GM12878 (cell line): ENCODE data around the gene VCP. TPM values are rescaled to one million over a fixed set of nuclear protein-coding genes. Genes with fewer than 3 reads are reported as not detected.

Experiments
- ATAC-seq: fragments of 200-7000 bp; cut with Tn5 transposase; 3 replicates; pipeline ENCODE4 v1.9.1; 2020; ENCODE audit warnings: mild to moderate bottlenecking, moderate library complexity
- BruUV-seq: library from RNA; stranded (reverse); fragments of 400-500 nt; replicated peaks from 2 replicates; lab custom pipeline; 2021; lab: Mats Ljungman, UMichigan
- CTCF ChIA-PET: fragments of 300-600 bp; sonication (Branson Sonifier 250); formaldehyde crosslinking; extraction: SDS; loops from one replicate; lab custom pipeline; 2021; ENCODE audit warnings: inconsistent platforms; lab: Yijun Ruan, JAX
- POLR2A ChIA-PET: fragments of 350-600 bp; formaldehyde crosslinking; extraction: SDS; loops from one replicate; lab custom pipeline; 2021; ENCODE audit warnings: inconsistent platforms; lab: Charles Lee
- RAD21 ChIA-PET: fragments of 300-600 bp; sonication (Branson Sonifier 250); formaldehyde crosslinking; loops from one replicate; lab custom pipeline; 2023; ENCODE audit warnings: antibody characterized with exemption; ENCODE audit not compliant: unreplicated experiment; lab: Charles Lee
- SMC1A ChIA-PET: fragments of 300-600 bp; sonication (Branson Sonifier 250); formaldehyde crosslinking; loops from one replicate; lab custom pipeline; 2023; ENCODE audit not compliant: unreplicated experiment, uncharacterized antibody; lab: Charles Lee
- DNase-seq: peaks from one replicate; pipeline ENCODE4 v3.0.0-alpha.2; 2011; ENCODE audit warnings: low read depth, low spot score
- FAIRE-seq: peaks from 3 replicates; lab custom pipeline; 2011; peaks lifted over from hg19 to GRCh38; lab: Jason Lieb, UNC
- H2AFZ ChIP-seq: 2 replicates; pipeline ENCODE4 v1.6.0; 2011; ENCODE audit warnings: low read depth, low read length, control low read depth; ENCODE audit not compliant: control insufficient read depth
- H3K27ac ChIP-seq: 2 replicates; pipeline ENCODE4 v1.5.1; 2011; ENCODE audit warnings: control low read depth; ENCODE audit not compliant: control insufficient read depth, insufficient read depth
- H3K27me3 ChIP-seq, 2 experiments: replicated peaks in 1 of 2; 2 replicates each; pipeline versions ENCODE4 v1.6.0 to v1.6.1; 2011; ENCODE audit warnings: low read length in 1 of 2; ENCODE audit not compliant: control insufficient read depth in 2 of 2, insufficient read depth in 2 of 2
- H3K36me3 ChIP-seq, 2 experiments: 2 replicates each; pipeline ENCODE4 v1.5.1; 2011; ENCODE audit warnings: low read length in 1 of 2; ENCODE audit not compliant: control insufficient read depth in 2 of 2, insufficient read depth in 2 of 2
- H3K4me1 ChIP-seq: 2 replicates; pipeline ENCODE4 v1.6.1; 2011; ENCODE audit warnings: mild to moderate bottlenecking, low read length, moderate library complexity, mixed read lengths; ENCODE audit not compliant: control insufficient read depth, insufficient read depth
- H3K4me2 ChIP-seq: 2 replicates; pipeline ENCODE4 v1.6.0; 2011; ENCODE audit warnings: control low read depth; ENCODE audit not compliant: control insufficient read depth, insufficient read depth
- H3K4me3 ChIP-seq: fragments of 200-600 bp; sonication (generic); 2 replicates; pipeline ENCODE4 v1.5.1; 2016
- H3K79me2 ChIP-seq: 2 replicates; pipeline ENCODE4 v1.6.0; 2011; ENCODE audit warnings: low read length; ENCODE audit not compliant: control insufficient read depth, insufficient read depth
- H3K9ac ChIP-seq: 2 replicates; pipeline ENCODE4 v1.8.0; 2011; ENCODE audit warnings: low read length, control low read depth, mixed read lengths; ENCODE audit not compliant: control insufficient read depth, insufficient read depth
- H3K9me3 ChIP-seq: replicated peaks from 3 replicates; pipeline ENCODE4 v1.5.1; 2011; ENCODE audit warnings: mild to moderate bottlenecking, low read length; ENCODE audit not compliant: control insufficient read depth, insufficient read depth
- H4K20me1 ChIP-seq: 2 replicates; pipeline ENCODE4 v1.6.0; 2011; ENCODE audit not compliant: control insufficient read depth, insufficient read depth
- BACH1 ChIP-seq: fragments of 450-650 bp; IDR thresholded peaks from 2 replicates; pipeline ENCODE4 v1.6.1; 2017; ENCODE audit warnings: mild to moderate bottlenecking, borderline replicate concordance
- BCL11A ChIP-seq: IDR thresholded peaks from 2 replicates; pipeline ENCODE4 v1.6.1; 2011; ENCODE audit warnings: low read depth, low read length
- BMI1 ChIP-seq: fragments of 450-650 bp; IDR thresholded peaks from 2 replicates; pipeline ENCODE4 v1.6.1; 2016; ENCODE audit warnings: mild to moderate bottlenecking, moderate library complexity, borderline replicate concordance
- FOXM1 ChIP-seq: IDR thresholded peaks from 2 replicates; pipeline ENCODE4 v1.6.1; 2012; ENCODE audit warnings: low read depth, mild to moderate bottlenecking, inconsistent platforms, low read length, moderate library complexity
- HDAC2 ChIP-seq: fragments of 200-600 bp; sonication (generic); IDR thresholded peaks from 2 replicates; pipeline ENCODE4 v1.6.1; 2017
- JUNB ChIP-seq: IDR thresholded peaks from 2 replicates; pipeline ENCODE4 v1.6.1; 2016; ENCODE audit warnings: antibody characterized with exemption, mild to moderate bottlenecking
- MYC ChIP-seq: IDR thresholded peaks from 2 replicates; pipeline ENCODE4 v1.6.1; 2011; ENCODE audit warnings: mild to moderate bottlenecking, low read length, moderate library complexity, inconsistent platforms; ENCODE audit not compliant: insufficient read depth, insufficient replicate concordance, insufficient read length, severe bottlenecking
- NBN ChIP-seq: fragments of 450-650 bp; IDR thresholded peaks from 2 replicates; pipeline ENCODE4 v1.6.1; 2016
- NFXL1 ChIP-seq: fragments of 450-650 bp; IDR thresholded peaks from 2 replicates; pipeline ENCODE4 v1.6.1; 2017; ENCODE audit warnings: antibody characterized with exemption, mild to moderate bottlenecking, borderline replicate concordance
- PML ChIP-seq: IDR thresholded peaks from 2 replicates; pipeline ENCODE4 v1.6.1; 2012; ENCODE audit warnings: low read length, inconsistent platforms
- POLR2A ChIP-seq: IDR thresholded peaks from 2 replicates; pipeline ENCODE4 v1.6.1; 2011; ENCODE audit warnings: low read depth, mild to moderate bottlenecking, low read length
- ZNF24 ChIP-seq: fragments of 450-650 bp; IDR thresholded peaks from 2 replicates; pipeline ENCODE4 v1.6.1; 2017; ENCODE audit warnings: antibody characterized with exemption, mild to moderate bottlenecking
- ZNF274 ChIP-seq: IDR thresholded peaks from one replicate; pipeline ENCODE4 v1.8.0; 2011; ENCODE audit not compliant: insufficient read length, insufficient read depth
- WGBS: methylation state at CpG from one replicate; pipeline ENCODE4 v1.1.6; 2016; ENCODE audit warnings: low lambda C conversion rate; ENCODE audit not compliant: insufficient replicate concordance, insufficient coverage; ENCODE audit errors: missing lambda C conversion rate; 5-methylcytosine and 5-hydroxymethylcytosine counted together
- in situ Hi-C: fragments of 300-500 bp; cut with MboI; formaldehyde crosslinking; loops from 9 replicates; pipeline ENCODE4 v1.14.3; 2018; ENCODE audit warnings: mixed read lengths
- intact Hi-C: fragments of 100-400 bp; cut with micrococcal nuclease; formaldehyde crosslinking; loops from one replicate; pipeline ENCODE4 v1.14.2; 2022; ENCODE audit not compliant: unreplicated experiment
- polyA plus RNA-seq, 11 experiments: library from polyadenylated mRNA; depleted of rRNA in 4 of 11; unstranded in 6 of 11; stranded (reverse) in 5 of 11; fragments of >200 nt; fragmentation: Nextera tagmentation in 4 of 11; fragmentation: Illumina TruSeq in 1 of 11; extraction: Ambion mirVana in 4 of 11; extraction: Trizol in 1 of 11; gene quantifications; 1 replicate in 1 of 11; 2 replicates in 10 of 11; pipeline versions ENCODE4 v1.2.1 to v1.2.3, GENCODE V29; 2011 to 2016; ENCODE audit warnings: inconsistent platforms in 2 of 11, missing spikeins in 2 of 11, low read depth in 1 of 11
- total RNA-seq, 4 experiments: library from RNA; depleted of rRNA in 3 of 4; stranded (reverse); fragments of >200 nt in 3 of 4; fragmentation: Illumina TruSeq in 1 of 4; extraction: Trizol in 1 of 4; gene quantifications; 2 replicates each; pipeline versions ENCODE4 v1.2.1 to v1.2.3, GENCODE V29; 2013 to 2021
- TF ChIP-seq, protein P1 (sequence below): IDR thresholded peaks from 2 replicates; pipeline ENCODE4 v1.6.1; 2012; ENCODE audit warnings: low read depth, low read length, improper control_type of control experiment
- TF ChIP-seq, protein P2 (sequence below): fragments of 450-650 bp; IDR thresholded peaks from 2 replicates; pipeline ENCODE4 v1.6.1; 2017; ENCODE audit warnings: borderline replicate concordance
- TF ChIP-seq, protein P3 (sequence below): fragments of 450-650 bp; IDR thresholded peaks from 2 replicates; pipeline ENCODE4 v1.6.1; 2016; ENCODE audit warnings: mild to moderate bottlenecking
- TF ChIP-seq, protein P4 (sequence below): fragments of 450-650 bp; formaldehyde crosslinking; IDR thresholded peaks from 2 replicates; pipeline ENCODE4 v1.5.0; 2022; ENCODE audit warnings: mild to moderate bottlenecking, missing genetic modification characterization

VCP gene
- total and polyA plus RNA-seq, 10 of the 15 experiments (the other 5 are each of a cell fraction or from before 2014, with no cell fraction given) = 7.4 to 327 (median 244) TPM

DNA sequence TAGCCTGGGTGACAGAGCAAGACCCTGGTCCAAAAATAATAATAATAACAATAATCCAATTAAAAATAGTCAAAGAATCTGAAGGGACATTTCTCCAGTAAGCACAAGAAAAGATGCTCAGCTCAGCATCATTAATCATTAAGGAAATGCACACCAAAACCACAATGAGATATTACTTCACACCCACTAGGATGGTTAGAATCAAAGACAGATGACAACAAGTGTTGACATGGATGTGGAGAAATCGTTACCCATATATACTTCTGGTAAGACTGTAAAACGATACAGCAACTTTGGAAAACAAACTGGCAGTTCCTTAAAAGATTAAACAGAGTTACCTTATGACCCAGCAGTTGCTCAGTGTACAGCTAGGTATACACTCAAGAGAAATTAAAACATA is 12.7 kb upstream of the VCP start:
- no peaks in the 10 kb centered on the region for H3K27me3 ChIP-seq
- H3K27ac ChIP-seq = no peak overlapping the region
- ChIA-PET CTCF (interaction anchor here (0.5 to 1.7 kb wide), 4 partner anchors 11 to 580 kb away, joined by 3 to 6 read pairs (median 4); partner anchors contain the start of genes ARHGEF39, DNAJB5 and PIGO), RAD21 (no interaction called here), POLR2A (no interaction called here), SMC1A (interaction anchor here (0.6 kb wide), 1 partner anchor 447 kb away, joined by 3 read pairs; the partner anchor contains the start of gene SIGMAR1)
- peaks cover 2 to 12% of the 10 kb centered on the region in 2 experiments; a peak in 3 of 4 replicates for H3K36me3 ChIP-seq
- no peaks in the 10 kb centered on the region for H3K79me2 ChIP-seq
- 96% methylated on average over 2 of the region's 2 CpGs for WGBS
- no peak for FAIRE-seq
- H3K4me2 ChIP-seq = no peak overlapping the region
- no peaks in the 10 kb centered on the region for H4K20me1 ChIP-seq
- no peak for ATAC-seq
- BruUV-seq = no TSS peak
- H3K4me1 ChIP-seq = no peaks in the 10 kb centered on the region
- no peak for DNase-seq
- in situ Hi-C loops = no loop called here
- no peak for TF ChIP-seq BCL11A
- TF ChIP-seq PML = no peak
- TF ChIP-seq, protein P1, sequence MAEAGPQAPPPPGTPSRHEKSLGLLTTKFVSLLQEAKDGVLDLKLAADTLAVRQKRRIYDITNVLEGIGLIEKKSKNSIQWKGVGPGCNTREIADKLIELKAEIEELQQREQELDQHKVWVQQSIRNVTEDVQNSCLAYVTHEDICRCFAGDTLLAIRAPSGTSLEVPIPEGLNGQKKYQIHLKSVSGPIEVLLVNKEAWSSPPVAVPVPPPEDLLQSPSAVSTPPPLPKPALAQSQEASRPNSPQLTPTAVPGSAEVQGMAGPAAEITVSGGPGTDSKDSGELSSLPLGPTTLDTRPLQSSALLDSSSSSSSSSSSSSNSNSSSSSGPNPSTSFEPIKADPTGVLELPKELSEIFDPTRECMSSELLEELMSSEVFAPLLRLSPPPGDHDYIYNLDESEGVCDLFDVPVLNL = no peak
- no peak for TF ChIP-seq ZNF274
- no peak for TF ChIP-seq FOXM1
- no peak for TF ChIP-seq ZNF24
- no peak for TF ChIP-seq JUNB
- no peak for TF ChIP-seq MYC
- no peak for TF ChIP-seq NBN
- TF ChIP-seq, protein P2, sequence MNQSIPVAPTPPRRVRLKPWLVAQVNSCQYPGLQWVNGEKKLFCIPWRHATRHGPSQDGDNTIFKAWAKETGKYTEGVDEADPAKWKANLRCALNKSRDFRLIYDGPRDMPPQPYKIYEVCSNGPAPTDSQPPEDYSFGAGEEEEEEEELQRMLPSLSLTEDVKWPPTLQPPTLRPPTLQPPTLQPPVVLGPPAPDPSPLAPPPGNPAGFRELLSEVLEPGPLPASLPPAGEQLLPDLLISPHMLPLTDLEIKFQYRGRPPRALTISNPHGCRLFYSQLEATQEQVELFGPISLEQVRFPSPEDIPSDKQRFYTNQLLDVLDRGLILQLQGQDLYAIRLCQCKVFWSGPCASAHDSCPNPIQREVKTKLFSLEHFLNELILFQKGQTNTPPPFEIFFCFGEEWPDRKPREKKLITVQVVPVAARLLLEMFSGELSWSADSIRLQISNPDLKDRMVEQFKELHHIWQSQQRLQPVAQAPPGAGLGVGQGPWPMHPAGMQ = no peak
- TF ChIP-seq BACH1 = no peak
- TF ChIP-seq POLR2A = no peak
- TF ChIP-seq, protein P3, sequence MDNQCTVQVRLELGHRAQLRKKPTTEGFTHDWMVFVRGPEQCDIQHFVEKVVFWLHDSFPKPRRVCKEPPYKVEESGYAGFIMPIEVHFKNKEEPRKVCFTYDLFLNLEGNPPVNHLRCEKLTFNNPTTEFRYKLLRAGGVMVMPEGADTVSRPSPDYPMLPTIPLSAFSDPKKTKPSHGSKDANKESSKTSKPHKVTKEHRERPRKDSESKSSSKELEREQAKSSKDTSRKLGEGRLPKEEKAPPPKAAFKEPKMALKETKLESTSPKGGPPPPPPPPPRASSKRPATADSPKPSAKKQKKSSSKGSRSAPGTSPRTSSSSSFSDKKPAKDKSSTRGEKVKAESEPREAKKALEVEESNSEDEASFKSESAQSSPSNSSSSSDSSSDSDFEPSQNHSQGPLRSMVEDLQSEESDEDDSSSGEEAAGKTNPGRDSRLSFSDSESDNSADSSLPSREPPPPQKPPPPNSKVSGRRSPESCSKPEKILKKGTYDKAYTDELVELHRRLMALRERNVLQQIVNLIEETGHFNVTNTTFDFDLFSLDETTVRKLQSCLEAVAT = no peak
- TF ChIP-seq, protein P4, sequence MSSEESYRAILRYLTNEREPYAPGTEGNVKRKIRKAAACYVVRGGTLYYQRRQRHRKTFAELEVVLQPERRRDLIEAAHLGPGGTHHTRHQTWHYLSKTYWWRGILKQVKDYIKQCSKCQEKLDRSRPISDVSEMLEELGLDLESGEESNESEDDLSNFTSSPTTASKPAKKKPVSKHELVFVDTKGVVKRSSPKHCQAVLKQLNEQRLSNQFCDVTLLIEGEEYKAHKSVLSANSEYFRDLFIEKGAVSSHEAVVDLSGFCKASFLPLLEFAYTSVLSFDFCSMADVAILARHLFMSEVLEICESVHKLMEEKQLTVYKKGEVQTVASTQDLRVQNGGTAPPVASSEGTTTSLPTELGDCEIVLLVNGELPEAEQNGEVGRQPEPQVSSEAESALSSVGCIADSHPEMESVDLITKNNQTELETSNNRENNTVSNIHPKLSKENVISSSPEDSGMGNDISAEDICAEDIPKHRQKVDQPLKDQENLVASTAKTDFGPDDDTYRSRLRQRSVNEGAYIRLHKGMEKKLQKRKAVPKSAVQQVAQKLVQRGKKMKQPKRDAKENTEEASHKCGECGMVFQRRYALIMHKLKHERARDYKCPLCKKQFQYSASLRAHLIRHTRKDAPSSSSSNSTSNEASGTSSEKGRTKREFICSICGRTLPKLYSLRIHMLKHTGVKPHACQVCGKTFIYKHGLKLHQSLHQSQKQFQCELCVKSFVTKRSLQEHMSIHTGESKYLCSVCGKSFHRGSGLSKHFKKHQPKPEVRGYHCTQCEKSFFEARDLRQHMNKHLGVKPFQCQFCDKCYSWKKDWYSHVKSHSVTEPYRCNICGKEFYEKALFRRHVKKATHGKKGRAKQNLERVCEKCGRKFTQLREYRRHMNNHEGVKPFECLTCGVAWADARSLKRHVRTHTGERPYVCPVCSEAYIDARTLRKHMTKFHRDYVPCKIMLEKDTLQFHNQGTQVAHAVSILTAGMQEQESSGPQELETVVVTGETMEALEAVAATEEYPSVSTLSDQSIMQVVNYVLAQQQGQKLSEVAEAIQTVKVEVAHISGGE (CRISPR knock-in tag) = no peak
- TF ChIP-seq HDAC2 = no peak
- TF ChIP-seq BMI1 = no peak
- TF ChIP-seq NFXL1 = no peak
- H3K4me3 ChIP-seq = no peak overlapping the region
- no peak overlapping the region for H2AFZ ChIP-seq
- H3K9me3 ChIP-seq = no peaks in the 10 kb centered on the region
- H3K9ac ChIP-seq = no peak overlapping the region
- intact Hi-C loops = no loop called here
